Parathyroid adenoma (tissue), 2 donors: Measurements from ENCODE around the gene SETD3.

Experiments used
- H2AFZ ChIP-seq: fragments of 300-600 bp; sonication (generic); one replicate; pipeline ENCODE4 v1.7.0; 2017; ENCODE audit warnings: antibody characterized with exemption, mild to moderate bottlenecking
- H3K27ac ChIP-seq: fragments of 300-600 bp; sonication (generic); one replicate; pipeline ENCODE4 v1.7.0; 2017
- H3K27me3 ChIP-seq: fragments of 300-600 bp; sonication (generic); one replicate; pipeline ENCODE4 v1.7.0; 2017; ENCODE audit warnings: low read length; ENCODE audit not compliant: control insufficient read depth, insufficient read depth
- H3K36me3 ChIP-seq: fragments of 300-600 bp; sonication (generic); one replicate; pipeline ENCODE4 v1.7.0; 2017; ENCODE audit warnings: low read length; ENCODE audit not compliant: control insufficient read depth, insufficient read depth
- H3K4me1 ChIP-seq: fragments of 300-600 bp; sonication (generic); one replicate; pipeline ENCODE4 v1.7.0; 2017; ENCODE audit warnings: control low read depth
- H3K4me2 ChIP-seq: fragments of 300-600 bp; sonication (generic); one replicate; pipeline ENCODE4 v1.7.0; 2017; ENCODE audit warnings: low read length
- H3K4me3 ChIP-seq: fragments of 300-600 bp; sonication (generic); one replicate; pipeline ENCODE4 v1.7.0; 2017; ENCODE audit warnings: low read depth, low read length
- H3K79me2 ChIP-seq: fragments of 300-600 bp; sonication (generic); one replicate; pipeline ENCODE4 v1.7.0; 2017; ENCODE audit warnings: control low read depth
- H3K9ac ChIP-seq: fragments of 300-600 bp; sonication (generic); one replicate; pipeline ENCODE4 v1.7.0; 2017; ENCODE audit warnings: mild to moderate bottlenecking
- H3K9me3 ChIP-seq: fragments of 300-600 bp; sonication (generic); one replicate; pipeline ENCODE4 v1.7.0; 2017; ENCODE audit warnings: low read length; ENCODE audit not compliant: control insufficient read depth
- CTCF ChIP-seq: fragments of 300-600 bp; sonication (generic); IDR thresholded peaks from one replicate; pipeline ENCODE4 v1.7.0; 2017; ENCODE audit warnings: antibody characterized with exemption, mild to moderate bottlenecking
- donor health status: primary hyperparathyroidism.

Gene SETD3

GRCh38 chr14:99432485-99432884, 48.2 kb downstream of the SETD3 start:
- no peak overlapping the region for H3K9ac ChIP-seq
- H3K4me2 ChIP-seq = no peak overlapping the region
- no peaks in the 10 kb centered on the region for H3K36me3 ChIP-seq
- no peaks in the 10 kb centered on the region for H3K27me3 ChIP-seq
- H2AFZ ChIP-seq = no peak overlapping the region
- H3K4me3 ChIP-seq = no peak overlapping the region
- H3K4me1 ChIP-seq = peaks cover 3% of the 10 kb centered on the region
- no peak overlapping the region for H3K27ac ChIP-seq
- H3K79me2 ChIP-seq = peaks cover 32% of the 10 kb centered on the region
- H3K9me3 ChIP-seq = no peaks in the 10 kb centered on the region
- no peak for TF ChIP-seq CTCF

- no peak overlapping the region for H3K4me3 ChIP-seq
- no peak overlapping the region for H3K4me2 ChIP-seq
- H3K27me3 ChIP-seq = no peaks in the 10 kb centered on the region
- no peak overlapping the region for H3K27ac ChIP-seq
- H3K79me2 ChIP-seq = peaks cover 32% of the 10 kb centered on the region
- TF ChIP-seq CTCF = no peak
- no peaks in the 10 kb centered on the region for H3K9me3 ChIP-seq
- H2AFZ ChIP-seq = no peak overlapping the region
- H3K9ac ChIP-seq = no peak overlapping the region
- H3K36me3 ChIP-seq = no peaks in the 10 kb centered on the region
- peaks cover 3% of the 10 kb centered on the region for H3K4me1 ChIP-seq
Observed at GRCh38 chr14:99431986-99432385, 48.7 kb downstream of the SETD3 start.

- Histone ChIP-seq H3K9ac (no peak overlapping the region), H3K27ac (no peak overlapping the region), H3K9me3 (no peaks in the 10 kb centered on the region), H3K27me3 (no peaks in the 10 kb centered on the region), H2AFZ (no peak overlapping the region), H3K4me3 (no peak overlapping the region), H3K4me1 (no peaks in the 10 kb centered on the region), H3K79me2 (peaks cover 41% of the 10 kb centered on the region), H3K4me2 (no peak overlapping the region), H3K36me3 (no peaks in the 10 kb centered on the region)
- no peak for TF ChIP-seq CTCF
Observed at GRCh38 chr14:99430491-99430890, 50.2 kb downstream of the SETD3 start.

- Histone ChIP-seq H3K4me2 (no peak overlapping the region), H2AFZ (no peak overlapping the region), H3K9me3 (no peaks in the 10 kb centered on the region), H3K79me2 (peaks cover 38% of the 10 kb centered on the region), H3K4me1 (no peaks in the 10 kb centered on the region), H3K36me3 (no peaks in the 10 kb centered on the region), H3K9ac (no peak overlapping the region), H3K27ac (no peak overlapping the region), H3K4me3 (no peak overlapping the region), H3K27me3 (no peaks in the 10 kb centered on the region)
- no peak for TF ChIP-seq CTCF
Observed at GRCh38 chr14:99427632-99428300, 52.9 kb downstream of the SETD3 start.

GRCh38 chr14:99426813-99427346, 53.8 kb downstream of the SETD3 start:
- H2AFZ ChIP-seq = no peak overlapping the region
- no peaks in the 10 kb centered on the region for H3K27me3 ChIP-seq
- no peaks in the 10 kb centered on the region for H3K4me1 ChIP-seq
- H3K9ac ChIP-seq = no peak overlapping the region
- no peak overlapping the region for H3K27ac ChIP-seq
- no peaks in the 10 kb centered on the region for H3K36me3 ChIP-seq
- H3K9me3 ChIP-seq = no peaks in the 10 kb centered on the region
- no peak overlapping the region for H3K4me2 ChIP-seq
- no peak overlapping the region for H3K4me3 ChIP-seq
- peaks cover 34% of the 10 kb centered on the region for H3K79me2 ChIP-seq
- TF ChIP-seq CTCF = no peak
